Measurements from ENCODE around the gene STC2. TPM values are rescaled to one million over a fixed set of nuclear protein-coding genes. Genes with fewer than 3 reads are reported as not detected.

STC2 gene
- total RNA-seq, 4 donors from 2014 or later = 72.4 to 130 (median 78.1) TPM

DNA sequence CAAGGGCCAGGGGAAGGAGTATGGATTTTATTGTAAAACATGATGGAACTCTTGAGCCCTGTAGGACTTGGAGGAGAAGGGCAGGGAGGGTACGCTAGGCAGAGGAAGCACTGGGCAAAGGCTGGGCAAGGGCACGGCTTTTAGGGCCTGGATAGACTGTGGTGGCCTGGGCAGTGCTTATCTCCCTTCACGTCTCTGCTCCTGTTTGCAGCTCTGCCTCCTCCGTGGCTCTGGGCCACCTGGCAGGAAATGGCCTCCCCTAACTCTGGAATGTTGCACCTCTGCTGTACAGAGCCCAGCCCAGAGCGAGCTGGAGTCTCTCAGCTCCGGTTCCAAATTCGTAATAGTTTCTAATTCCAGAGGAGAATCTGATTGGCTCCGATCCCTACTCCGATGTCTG lies 12.2 kb upstream of the STC2 start:
- Histone ChIP-seq H3K36me3 (no peaks in the 10 kb centered on the region), H3K4me1 (no peaks in the 10 kb centered on the region), H3K4me3 (no peak overlapping the region), H3K9me3 (no peaks in the 10 kb centered on the region), H3K27ac (replicated peaks in 1 of 4) (no peak overlapping the region), H3K27me3 (no peaks in the 10 kb centered on the region)
- TF ChIP-seq, protein P1, sequence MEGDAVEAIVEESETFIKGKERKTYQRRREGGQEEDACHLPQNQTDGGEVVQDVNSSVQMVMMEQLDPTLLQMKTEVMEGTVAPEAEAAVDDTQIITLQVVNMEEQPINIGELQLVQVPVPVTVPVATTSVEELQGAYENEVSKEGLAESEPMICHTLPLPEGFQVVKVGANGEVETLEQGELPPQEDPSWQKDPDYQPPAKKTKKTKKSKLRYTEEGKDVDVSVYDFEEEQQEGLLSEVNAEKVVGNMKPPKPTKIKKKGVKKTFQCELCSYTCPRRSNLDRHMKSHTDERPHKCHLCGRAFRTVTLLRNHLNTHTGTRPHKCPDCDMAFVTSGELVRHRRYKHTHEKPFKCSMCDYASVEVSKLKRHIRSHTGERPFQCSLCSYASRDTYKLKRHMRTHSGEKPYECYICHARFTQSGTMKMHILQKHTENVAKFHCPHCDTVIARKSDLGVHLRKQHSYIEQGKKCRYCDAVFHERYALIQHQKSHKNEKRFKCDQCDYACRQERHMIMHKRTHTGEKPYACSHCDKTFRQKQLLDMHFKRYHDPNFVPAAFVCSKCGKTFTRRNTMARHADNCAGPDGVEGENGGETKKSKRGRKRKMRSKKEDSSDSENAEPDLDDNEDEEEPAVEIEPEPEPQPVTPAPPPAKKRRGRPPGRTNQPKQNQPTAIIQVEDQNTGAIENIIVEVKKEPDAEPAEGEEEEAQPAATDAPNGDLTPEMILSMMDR (IDR thresholded peaks at IDR 0.05) = no peak
- TF ChIP-seq POLR2AphosphoS5 (IDR thresholded peaks at IDR 0.05) (no peak), POLR2A (IDR thresholded peaks at IDR 0.05; ENCODE audit: low read depth) (no peak), EP300 (IDR thresholded peaks at IDR 0.05) (no peak)
- intact Hi-C loops (cut with DNase I) = no loop called here
- WGBS = 90% methylated on average over 9 of the region's 9 CpGs
- no peak for DNase-seq (ENCODE audit: extremely low spot score)

DNA sequence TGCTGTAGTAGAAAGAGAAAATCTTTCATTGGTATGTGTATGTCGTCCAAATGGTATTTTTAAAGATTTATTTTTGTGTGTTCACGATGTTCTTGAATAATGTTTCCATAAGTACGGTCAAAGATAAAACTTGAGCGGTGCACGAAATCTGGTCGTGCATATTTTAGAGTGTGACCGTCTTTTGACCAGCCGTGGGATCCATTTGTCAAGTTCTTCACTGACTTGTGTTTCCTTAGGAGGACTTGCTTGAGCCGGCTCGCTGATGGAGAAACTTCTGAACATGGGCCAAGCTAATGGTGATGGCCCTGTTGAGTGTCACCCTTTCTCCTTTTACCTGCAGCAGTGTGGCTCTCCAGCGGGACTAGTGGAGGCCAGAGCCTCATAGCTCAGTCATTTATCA lies 11.1 kb upstream of the STC2 start:
- intact Hi-C loops (cut with DNase I) = no loop called here
- H3K27me3 ChIP-seq = no peaks in the 10 kb centered on the region
- no peak overlapping the region for H3K4me3 ChIP-seq
- no peaks in the 10 kb centered on the region for H3K4me1 ChIP-seq
- H3K9me3 ChIP-seq = no peaks in the 10 kb centered on the region
- 72% methylated on average over 11 of the region's 11 CpGs for whole genome bisulfite sequencing
- TF ChIP-seq, protein P1 (IDR thresholded peaks at IDR 0.05) = no peak
- TF ChIP-seq POLR2A (IDR thresholded peaks at IDR 0.05; ENCODE audit: low read depth) (no peak), POLR2AphosphoS5 (IDR thresholded peaks at IDR 0.05) (no peak), EP300 (IDR thresholded peaks at IDR 0.05) (no peak)
- H3K27ac ChIP-seq (replicated peaks in 1 of 4) = no peak overlapping the region
- no peak for DNase-seq (ENCODE audit: extremely low spot score)
- no peaks in the 10 kb centered on the region for H3K36me3 ChIP-seq

DNA sequence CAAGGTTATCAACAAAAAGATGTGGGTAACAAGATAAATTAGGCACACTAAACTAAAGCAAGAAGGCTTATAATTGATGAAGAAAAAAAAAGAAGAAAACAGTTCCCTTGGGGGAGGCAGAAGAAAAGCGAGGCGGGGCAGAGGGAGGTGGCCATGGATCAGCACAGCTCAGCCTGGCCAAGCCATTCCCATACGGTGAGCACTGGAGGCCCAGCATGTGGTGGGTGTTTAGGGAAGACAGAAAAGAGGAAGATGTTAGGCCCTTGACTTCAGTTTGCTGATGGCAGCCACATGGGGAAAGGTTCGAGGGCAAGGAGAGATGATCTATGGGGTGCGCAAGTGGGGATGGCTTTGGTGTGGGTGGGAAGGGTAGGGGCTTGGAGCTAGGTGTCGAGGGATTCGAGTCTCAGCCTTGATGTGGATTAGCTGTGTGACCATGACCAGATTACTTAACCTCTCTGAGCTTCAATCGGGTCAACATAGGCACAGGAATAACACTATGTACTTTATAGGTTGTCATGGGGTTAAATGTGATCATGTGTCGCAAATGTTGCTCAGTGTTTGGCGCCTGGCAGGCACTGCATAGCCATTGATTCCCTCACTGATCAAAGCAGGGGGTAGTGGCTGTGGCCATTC lies 10.3 kb upstream of the STC2 start:
- intact Hi-C loops (cut with DNase I) = no loop called here
- no peak for DNase-seq (ENCODE audit: extremely low spot score)
- no peaks in the 10 kb centered on the region for H3K4me1 ChIP-seq
- no peak overlapping the region for H3K27ac ChIP-seq (replicated peaks in 1 of 4)
- H3K9me3 ChIP-seq = no peaks in the 10 kb centered on the region
- 85% methylated on average over 10 of the region's 10 CpGs for whole genome bisulfite sequencing
- no peak overlapping the region for H3K4me3 ChIP-seq
- H3K36me3 ChIP-seq = no peaks in the 10 kb centered on the region
- no peaks in the 10 kb centered on the region for H3K27me3 ChIP-seq
- TF ChIP-seq POLR2AphosphoS5 (IDR thresholded peaks at IDR 0.05) = no peak
- TF ChIP-seq, protein P1 (IDR thresholded peaks at IDR 0.05) = no peak
- no peak for TF ChIP-seq EP300 (IDR thresholded peaks at IDR 0.05)
- TF ChIP-seq POLR2A (IDR thresholded peaks at IDR 0.05; ENCODE audit: low read depth) = no peak

DNA sequence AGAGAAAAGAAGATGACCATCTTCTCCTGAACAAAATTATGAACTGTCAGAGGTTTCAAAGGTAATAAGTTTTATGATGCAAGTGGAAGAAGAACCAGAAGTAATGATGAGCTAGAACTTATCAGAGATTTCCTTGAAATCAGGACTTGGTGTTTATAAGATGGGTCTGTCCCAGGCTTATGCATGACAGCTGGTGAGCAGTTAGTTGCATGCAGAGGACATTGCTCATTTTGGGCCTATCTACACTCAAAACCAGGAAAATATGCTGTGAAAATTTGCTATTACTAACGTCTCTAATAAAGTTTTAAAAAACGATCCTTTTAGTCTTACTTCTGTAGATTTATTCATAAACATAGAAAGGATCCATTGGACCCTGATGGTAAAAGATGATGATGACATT lies 6.6 kb upstream of the STC2 start:
- H3K4me1 ChIP-seq = peaks cover under 1 to 16% (median 4%) of the 10 kb centered on the region in 4 donors
- no peak for DNase-seq (ENCODE audit: extremely low spot score)
- peaks cover 0 to 11% (median under 1%) of the 10 kb centered on the region in 4 donors for H3K27me3 ChIP-seq
- TF ChIP-seq POLR2A (IDR thresholded peaks at IDR 0.05; ENCODE audit: low read depth) (no peak), POLR2AphosphoS5 (IDR thresholded peaks at IDR 0.05) (no peak), EP300 (IDR thresholded peaks at IDR 0.05) (no peak)
- TF ChIP-seq, protein P1 (IDR thresholded peaks at IDR 0.05) = no peak
- no peaks in the 10 kb centered on the region for H3K36me3 ChIP-seq
- H3K27ac ChIP-seq (replicated peaks in 1 of 4) = no peak overlapping the region
- no peaks in the 10 kb centered on the region for H3K9me3 ChIP-seq
- intact Hi-C loops (cut with DNase I) = loop anchor here (5.0 kb wide), 1 partner anchor 237 kb away; no protein-coding TSS in a partner anchor
- no peak overlapping the region for H3K4me3 ChIP-seq
- WGBS = 90% methylated on average over 2 of the region's 2 CpGs

Data from esophagus muscularis mucosa (tissue), 4 donors.